Endothelial cell of umbilical vein (primary cell): ENCODE measurements around the gene THSD4.

Experiments used
- CTCF ChIP-seq, 2 donors: IDR thresholded peaks; 1 replicate in 1 of 2; 2 replicates in 1 of 2; pipeline ENCODE4 v1.5.1; 2011; ENCODE audit warnings: low read length in 2 of 2, mild to moderate bottlenecking in 2 of 2, moderate library complexity in 2 of 2, control low read depth in 1 of 2, inconsistent platforms in 1 of 2, low read depth in 1 of 2; ENCODE audit not compliant: insufficient read depth in 1 of 2; ENCODE audit errors: extremely low read depth in 1 of 2
- EZH2 ChIP-seq: IDR thresholded peaks from 2 replicates; pipeline ENCODE4 v1.6.1; 2012; ENCODE audit warnings: borderline replicate concordance, low read depth, mild to moderate bottlenecking, moderate library complexity, low read length, inconsistent platforms; ENCODE audit not compliant: severe bottlenecking
- GATA2 ChIP-seq: IDR thresholded peaks from 2 replicates; pipeline ENCODE4 v1.7.0; 2011; ENCODE audit warnings: low read depth, mild to moderate bottlenecking, moderate library complexity, mixed read lengths, low read length; ENCODE audit not compliant: insufficient read length, insufficient read depth
- JUN ChIP-seq: IDR thresholded peaks from 2 replicates; pipeline ENCODE4 v1.6.1; 2011; ENCODE audit warnings: borderline replicate concordance, low read depth; ENCODE audit not compliant: insufficient read length, insufficient read depth
- POLR2A ChIP-seq: IDR thresholded peaks from 2 replicates; pipeline ENCODE4 v1.6.1; 2012; ENCODE audit warnings: low read depth, mild to moderate bottlenecking, control low read depth, low read length
- POLR2AphosphoS5 ChIP-seq: IDR thresholded peaks from 2 replicates; pipeline ENCODE4 v1.6.1; 2012; ENCODE audit warnings: low read depth, mild to moderate bottlenecking, control low read depth, low read length, moderate library complexity; ENCODE audit not compliant: insufficient read depth
- TF ChIP-seq, protein P1 (sequence below): IDR thresholded peaks from 2 replicates; pipeline ENCODE4 v1.6.1; 2011; ENCODE audit not compliant: insufficient read depth, insufficient read length

DNA sequence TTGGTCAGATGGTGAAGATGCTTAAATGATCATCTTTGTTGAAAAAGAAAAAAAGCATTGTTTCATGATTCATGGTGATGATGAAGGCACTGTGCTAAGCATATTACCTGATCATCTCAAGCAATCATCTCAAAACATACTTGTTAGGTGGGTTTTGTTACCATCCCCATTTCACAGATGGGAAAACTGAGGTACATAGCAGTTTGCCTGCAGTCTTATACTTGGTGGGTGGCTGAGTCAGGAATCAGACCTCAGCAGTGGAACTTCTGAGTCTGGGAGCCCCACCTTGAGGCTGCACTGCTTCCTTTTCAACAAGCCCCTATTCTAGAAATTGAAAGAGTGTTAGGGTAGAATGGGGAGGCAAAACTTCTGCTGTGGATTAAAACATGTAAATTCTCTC lies 341.1 kb downstream of the THSD4 start:
- no peak for TF ChIP-seq CTCF (IDR thresholded peaks at IDR 0.05; ENCODE audit: extremely low read depth in 1 of 2, insufficient read depth in 1 of 2, low read depth in 1 of 2, low read length in 2 of 2)
- TF ChIP-seq POLR2AphosphoS5: no peak
- no peak for TF ChIP-seq EZH2
- TF ChIP-seq, protein P1, sequence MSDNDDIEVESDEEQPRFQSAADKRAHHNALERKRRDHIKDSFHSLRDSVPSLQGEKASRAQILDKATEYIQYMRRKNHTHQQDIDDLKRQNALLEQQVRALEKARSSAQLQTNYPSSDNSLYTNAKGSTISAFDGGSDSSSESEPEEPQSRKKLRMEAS: no peak
- TF ChIP-seq POLR2A: no peak
- no peak for TF ChIP-seq JUN
- TF ChIP-seq GATA2: no peak
